Left cardiac atrium (tissue), 4 donors: ENCODE measurements around the gene ZNRF3. TPM values are rescaled to one million over a fixed set of nuclear protein-coding genes. Genes with fewer than 3 reads are reported as not detected.

ENCODE experiments used
- ATAC-seq, 2 donors: fragments of 200-7000 bp; cut with Tn5 transposase; one replicate each; pipeline ENCODE4 v1.9.1; 2020; ENCODE audit warnings: mild to moderate bottlenecking in 2 of 2, moderate library complexity in 2 of 2
- DNase-seq: peaks from one replicate; pipeline ENCODE4 v3.0.0-alpha.2; 2020
- intact Hi-C, 2 donors: fragments of 100-400 bp; cut with DNase I; formaldehyde crosslinking; loops; one replicate each; pipeline versions ENCODE4 v1.14.1 to v1.15.1; 2022 to 2023
- total RNA-seq, 2 donors: library from RNA; stranded (reverse); fragmentation: NEBNext Ultra II Directional; extraction: Animal tissue kit (Norgen Biotek cat#: 25700); gene quantifications; one replicate each; pipeline ENCODE4 v1.2.1, GENCODE V29; 2021
- donor health status: DM: no; HTN: yes; CAD: no.
- donor health status: DM: no; HTN: yes; CAD: no; lungs with severe emphysema.
- donor health status: DM: yes; HTN: yes; CAD: no.
- donor health status: Dilated cardiomyopathy.

The ZNRF3 gene
- total RNA-seq, 2 donors from 2014 or later, result 5.2 to 6.6 TPM

DNA sequence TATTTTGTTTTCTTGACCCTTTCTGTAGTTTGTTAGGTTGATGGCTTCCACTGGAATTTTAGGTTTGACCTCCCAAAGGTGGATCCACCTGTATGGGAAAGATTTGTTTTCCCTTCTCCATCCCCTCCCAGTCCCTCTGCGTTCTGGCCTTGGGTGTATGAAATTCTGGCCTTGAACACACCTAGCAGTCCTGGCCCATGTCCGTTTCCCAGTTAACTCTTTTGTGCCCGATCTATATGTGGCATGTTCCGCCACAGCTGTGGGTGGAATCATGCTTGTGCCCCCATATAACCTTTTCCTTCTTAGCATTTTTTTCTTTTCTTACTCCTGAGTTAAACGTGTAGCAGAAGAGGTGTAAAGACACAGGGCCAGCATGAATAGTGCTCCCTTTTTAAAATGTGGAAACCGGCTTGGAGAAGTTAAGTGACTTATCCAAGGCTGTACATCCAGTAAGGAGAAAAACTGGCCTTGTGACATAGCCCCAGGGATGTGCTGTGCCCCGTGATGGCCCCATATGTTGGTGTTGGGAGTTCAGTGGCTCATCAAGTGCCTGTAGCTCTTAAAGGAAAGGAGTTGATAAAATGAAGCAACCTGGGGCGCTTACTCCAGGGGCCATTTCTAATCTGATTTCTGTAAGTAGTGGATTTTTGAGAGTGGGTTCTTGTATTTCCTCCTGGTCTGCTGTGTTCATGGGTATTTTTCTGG, 39.3 kb downstream of the ZNRF3 start:
- ATAC-seq (no peak), DNase-seq (no peak)
- intact Hi-C loops, result no loop called here

DNA sequence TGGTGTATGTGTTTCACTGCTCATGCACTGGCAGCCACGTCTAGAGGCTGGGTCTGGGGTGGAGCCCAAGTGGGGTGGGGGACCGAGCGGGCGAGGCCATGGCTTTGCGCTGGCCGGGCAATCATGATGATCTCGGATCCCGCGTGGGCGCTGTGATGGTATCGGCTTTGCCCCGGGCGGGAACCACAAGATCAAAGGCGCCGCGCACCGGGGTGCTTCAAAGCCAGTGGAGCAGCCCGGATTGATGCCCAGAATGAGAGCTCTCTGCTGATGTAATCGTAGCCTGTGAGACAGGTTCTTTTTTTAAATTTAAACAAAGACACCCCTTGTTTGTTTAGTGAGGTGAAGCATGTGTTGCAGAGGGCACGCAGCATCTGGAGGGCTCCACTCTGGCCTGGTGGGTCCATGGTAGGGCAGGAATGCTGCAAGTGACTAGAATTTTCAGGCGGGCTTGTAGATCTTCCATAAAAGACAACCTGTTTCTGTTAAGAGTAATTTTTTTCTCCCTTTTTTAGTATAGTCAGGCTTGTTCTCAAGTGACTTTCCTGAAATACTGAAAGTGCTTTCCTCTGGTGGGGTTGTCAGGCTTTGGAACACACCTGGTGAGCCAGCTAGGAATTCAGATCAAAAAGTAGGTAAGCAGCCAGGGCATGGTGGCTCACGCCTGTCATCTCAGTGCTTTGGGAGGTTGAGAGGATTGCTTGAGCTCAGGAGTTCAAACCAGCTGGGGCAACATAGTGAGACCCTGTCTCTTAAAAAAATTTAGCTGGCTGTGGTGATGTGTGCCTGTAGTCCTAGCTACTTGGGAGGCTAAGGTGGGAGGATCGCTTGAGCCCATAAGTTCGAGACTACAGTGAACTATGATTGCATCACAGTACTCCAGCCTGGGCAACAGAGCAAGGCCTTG, 40.7 kb downstream of the ZNRF3 start:
- DNase-seq, result peak; percentile 31
- intact Hi-C loops, result no loop called here
- peak; percentile 50 to 58 for ATAC-seq

DNA sequence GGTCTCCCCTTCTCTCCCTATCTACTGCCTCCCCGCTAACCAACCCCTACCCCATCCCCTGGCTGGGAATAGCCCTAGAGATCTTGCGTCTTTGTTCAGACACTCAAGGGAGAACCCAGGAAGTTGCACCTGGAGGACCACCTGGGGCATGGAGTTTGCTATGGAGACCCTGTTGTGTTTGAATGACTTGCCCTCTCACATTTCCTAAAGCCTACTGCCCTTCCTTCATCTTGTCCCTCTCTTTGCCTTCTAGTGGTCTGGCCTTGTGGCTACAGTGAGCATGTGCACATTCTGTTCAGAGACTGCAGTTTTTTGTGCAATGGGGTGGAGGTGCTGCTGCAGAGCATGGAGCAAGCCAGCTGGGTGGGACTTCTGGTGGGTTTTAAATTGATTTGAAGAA, 42.5 kb downstream of the ZNRF3 start:
- DNase-seq, result no peak
- ATAC-seq, result no peak
- intact Hi-C loops, result no loop called here

DNA sequence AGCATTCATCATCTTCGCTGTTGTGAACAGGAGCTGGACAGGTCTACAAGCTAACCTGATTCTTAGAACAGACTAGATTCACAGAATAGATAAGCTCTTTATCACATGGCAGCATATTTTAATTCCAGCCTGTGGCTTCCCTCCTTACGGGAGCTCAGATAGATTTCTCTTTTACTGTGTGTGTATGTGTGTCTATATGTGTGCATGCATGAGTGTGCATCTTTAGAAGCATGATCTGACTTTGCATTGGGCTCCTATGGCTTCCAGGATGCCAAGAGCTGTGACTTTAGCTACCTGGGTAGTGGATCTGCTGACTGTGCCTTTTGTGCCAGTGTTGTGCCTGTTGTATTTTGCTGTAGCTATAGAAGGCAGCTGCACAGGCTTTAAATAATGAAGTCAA, 44.3 kb downstream of the ZNRF3 start:
- DNase-seq, result no peak
- ATAC-seq, result no peak
- intact Hi-C loops, result no loop called here

- no peak for DNase-seq
- ATAC-seq, result no peak
- intact Hi-C loops, result no loop called here
These were observed 45.8 kb downstream of the ZNRF3 start for GRCh38 chr22:28929197-28929596.

DNA sequence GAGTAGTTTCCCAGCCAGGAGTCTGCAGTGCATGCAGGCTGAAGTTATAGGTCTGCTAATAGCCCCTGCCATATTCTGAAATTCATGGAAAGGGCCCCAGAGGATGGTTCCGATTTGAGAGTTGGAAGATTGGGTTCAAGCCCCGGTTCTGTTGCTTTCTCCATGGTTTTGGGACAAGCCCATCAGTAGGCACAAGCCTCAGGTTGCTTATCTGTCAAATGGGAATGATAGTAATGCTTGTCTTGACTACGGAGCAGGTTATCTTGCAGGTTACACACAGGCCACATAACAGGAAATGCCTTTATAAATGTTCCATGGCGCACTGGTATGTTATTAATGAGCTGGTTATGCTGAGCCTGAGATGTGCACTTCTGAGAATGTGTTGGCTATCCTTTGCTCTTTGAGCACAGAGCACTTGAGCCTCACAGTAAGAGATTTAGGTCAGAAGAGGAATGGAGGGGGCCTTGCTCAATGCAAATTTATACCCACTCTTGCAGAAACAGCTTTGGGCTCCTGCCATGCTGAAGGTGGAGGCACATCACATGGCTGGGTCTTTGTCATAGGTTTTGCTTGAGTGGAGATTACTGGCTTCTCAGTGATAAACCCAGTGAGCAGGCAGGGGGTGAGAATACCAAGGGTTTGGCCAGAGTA, 47.1 kb downstream of the ZNRF3 start:
- peak; percentile 27 to 56 for ATAC-seq
- DNase-seq, result no peak
- intact Hi-C loops, result no loop called here

DNA sequence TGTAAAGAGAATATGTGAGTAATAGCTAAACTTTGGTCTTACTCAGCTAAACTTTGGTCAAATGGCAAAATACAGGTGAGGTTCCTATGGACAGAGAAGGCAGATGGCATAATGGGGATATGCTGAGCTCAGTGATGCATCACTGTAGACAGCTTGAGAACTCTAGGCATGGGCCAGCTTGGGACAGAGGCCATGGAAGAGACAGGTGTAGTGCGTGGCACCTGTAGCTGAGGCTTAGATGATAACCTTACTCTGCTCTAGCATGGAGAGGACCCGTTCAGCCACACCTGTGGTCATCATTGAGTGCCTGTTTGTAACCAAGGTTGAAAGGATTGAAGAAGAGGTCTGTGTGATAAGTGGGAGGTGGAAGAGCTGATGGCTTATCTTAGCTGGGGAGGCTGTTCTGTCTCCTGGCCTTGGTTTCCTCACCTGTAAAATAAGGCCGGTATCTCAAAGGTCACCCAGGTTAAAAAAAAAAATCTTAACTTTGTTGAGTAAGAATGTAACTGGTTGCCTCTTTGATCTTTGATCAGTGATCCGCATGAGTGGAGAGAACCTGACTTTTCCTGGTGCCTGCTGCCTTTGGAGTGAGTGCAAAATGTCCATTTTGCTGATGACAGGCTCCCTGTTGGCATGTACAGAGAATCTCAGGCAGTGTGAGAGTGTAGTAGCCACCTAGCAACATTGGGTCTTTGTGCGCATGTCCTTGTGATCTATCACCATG, 48.6 kb downstream of the ZNRF3 start:
- DNase-seq (no peak), ATAC-seq (no peak)
- intact Hi-C loops, result no loop called here

GRCh38 chr22:28933321-28933720, 49.9 kb downstream of the ZNRF3 start:
- intact Hi-C loops, result no loop called here
- no peak for DNase-seq
- ATAC-seq, result no peak

DNA sequence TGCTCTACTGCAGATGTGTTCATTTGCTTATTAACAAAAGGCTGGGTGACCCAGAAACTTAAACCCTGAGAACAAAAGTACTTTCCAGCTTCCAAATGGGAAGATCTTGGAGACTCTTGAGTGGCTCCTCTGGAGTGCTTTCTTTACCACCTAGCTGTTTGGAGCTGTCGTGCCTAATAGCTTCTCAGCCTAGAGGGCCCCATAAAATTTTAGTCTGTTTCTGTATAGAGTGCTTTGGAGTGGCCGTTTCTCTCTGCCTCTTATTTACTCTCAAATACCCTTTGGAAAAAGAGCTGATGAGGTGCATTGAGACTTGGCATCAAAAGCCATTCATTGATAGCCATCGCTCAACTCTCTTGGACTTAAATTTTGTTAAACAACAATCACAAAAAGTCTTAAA, 50.7 kb downstream of the ZNRF3 start:
- DNase-seq (no peak), ATAC-seq (no peak)
- intact Hi-C loops, result no loop called here

DNA sequence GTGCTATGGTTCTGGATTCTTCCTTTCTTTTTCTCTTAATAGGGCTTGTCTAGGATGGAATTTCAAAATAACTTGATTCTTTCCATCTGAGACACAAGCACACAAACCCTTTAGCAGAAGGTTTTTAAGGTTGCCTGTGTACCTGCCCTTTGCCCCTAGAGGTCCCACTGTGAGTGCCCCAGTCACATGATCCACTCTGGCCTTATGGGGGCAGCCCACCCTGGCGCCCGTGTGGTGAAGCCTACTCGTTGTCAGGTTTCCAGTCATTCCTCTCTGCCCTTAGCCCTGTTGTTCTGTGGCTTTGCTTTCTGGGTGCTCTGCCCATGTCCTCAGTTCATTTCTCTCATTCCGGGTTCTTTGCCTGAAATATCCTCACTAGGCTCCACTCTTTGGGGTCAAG, 51.8 kb downstream of the ZNRF3 start:
- intact Hi-C loops, result no loop called here
- DNase-seq (no peak), ATAC-seq (no peak)

GRCh38 chr22:28935713-28936112, 52.3 kb downstream of the ZNRF3 start:
- ATAC-seq (no peak), DNase-seq (no peak)
- intact Hi-C loops, result no loop called here

DNA sequence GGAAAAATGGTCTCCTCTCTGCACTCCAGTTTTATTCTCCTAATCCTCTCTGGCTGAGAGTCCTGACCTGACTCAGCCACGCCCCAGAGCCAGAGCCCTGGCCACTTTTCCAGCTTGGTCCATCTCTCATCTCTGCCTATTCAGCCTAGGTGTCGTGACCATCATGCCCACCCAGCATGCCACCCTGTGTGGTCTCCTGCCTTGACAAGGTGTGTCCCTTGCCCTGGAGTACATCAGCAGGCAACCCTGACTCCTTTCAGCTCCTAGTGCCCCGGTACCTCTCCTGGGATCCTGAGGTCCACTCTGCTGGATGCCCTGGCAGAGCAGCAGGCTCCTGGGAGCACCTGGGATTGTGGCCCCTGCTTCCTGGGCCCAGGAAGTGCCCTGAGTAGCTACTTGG, 52.8 kb downstream of the ZNRF3 start:
- intact Hi-C loops, result no loop called here
- no peak for ATAC-seq
- no peak for DNase-seq

DNA sequence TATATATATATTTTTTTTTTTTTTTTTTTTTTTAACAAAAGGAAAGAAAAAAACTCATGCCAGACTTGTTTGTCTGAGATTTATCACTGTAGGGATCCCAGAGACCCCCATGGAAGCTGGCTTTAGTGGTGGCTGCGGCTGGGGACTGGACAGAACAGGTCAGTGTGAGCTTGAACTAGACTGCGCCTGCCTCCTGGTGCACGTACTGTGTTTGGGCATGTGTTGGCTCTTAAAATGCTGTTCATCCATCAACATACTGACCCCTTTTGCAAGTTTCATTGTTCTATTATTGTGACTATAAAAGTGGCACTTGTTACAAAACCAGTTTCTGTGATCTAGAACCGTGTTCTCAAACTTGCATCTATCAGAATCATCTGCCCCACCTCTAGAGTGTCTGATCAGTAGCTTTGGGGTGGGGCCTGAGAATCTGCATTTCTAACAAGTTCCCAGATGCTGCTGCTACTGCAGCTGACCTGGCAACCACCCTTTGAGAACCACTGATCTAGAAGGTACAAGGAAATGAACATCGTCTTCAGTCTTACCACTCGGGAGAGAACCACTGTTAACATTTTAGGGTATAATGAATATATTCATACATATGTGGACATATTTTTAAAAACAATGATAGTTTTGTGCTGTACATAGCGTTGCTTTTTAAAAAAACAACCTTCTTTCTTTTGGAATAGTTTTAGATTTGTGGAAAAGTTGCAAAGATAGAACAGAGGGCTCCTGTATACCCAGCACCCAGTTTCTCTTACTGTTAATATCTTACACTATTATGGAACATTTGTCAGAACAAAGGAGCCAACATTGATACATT, 54.0 kb downstream of the ZNRF3 start:
- no peak for ATAC-seq
- intact Hi-C loops, result no loop called here
- DNase-seq, result no peak

- no peak for DNase-seq
- intact Hi-C loops, result no loop called here
- ATAC-seq, result no peak
These were observed 55.0 kb downstream of the ZNRF3 start for GRCh38 chr22:28938286-28938833.

DNA sequence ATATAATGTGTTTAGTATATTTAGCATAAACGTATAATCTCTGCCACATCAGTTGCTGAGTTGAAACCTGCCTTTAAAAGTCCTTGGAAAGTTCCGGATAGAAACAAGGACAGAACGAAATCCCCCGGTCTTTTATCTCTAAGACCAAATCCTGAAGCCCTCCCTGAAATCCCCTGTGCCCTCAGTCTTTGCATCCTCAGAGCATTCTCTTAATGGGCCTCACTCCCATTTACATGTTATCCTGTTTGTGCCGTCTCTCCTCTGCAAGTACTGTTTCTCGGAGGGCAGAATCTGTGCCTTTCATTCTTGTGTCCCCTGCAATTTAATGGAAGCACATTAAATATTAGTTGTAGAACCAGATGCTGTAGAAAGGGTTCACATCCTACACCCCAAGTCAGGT, 56.0 kb downstream of the ZNRF3 start:
- intact Hi-C loops, result no loop called here
- no peak for DNase-seq
- ATAC-seq, result no peak

- ATAC-seq (no peak), DNase-seq (no peak)
- intact Hi-C loops, result no loop called here
These were observed 56.6 kb downstream of the ZNRF3 start for GRCh38 chr22:28939932-28940331.

DNA sequence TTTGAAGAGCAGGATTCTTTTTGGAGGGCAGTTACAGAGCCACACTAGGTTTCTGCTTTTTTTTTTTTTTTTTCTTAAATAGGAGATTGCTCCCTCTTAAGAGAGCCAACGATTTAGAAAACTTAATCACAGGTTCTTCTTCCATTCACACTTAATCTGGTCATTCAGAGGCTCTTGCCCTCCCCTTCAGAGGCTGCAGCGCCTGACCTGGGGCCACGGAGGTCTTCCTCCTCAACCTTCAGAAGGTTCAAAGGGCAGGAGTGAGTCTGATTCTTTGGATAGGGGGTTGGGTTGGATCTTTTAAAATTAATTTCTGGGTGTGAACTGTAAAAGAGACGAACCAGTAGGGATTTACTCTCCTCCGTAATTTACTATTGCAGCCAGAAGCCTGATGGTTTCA, 57.1 kb downstream of the ZNRF3 start:
- intact Hi-C loops, result no loop called here
- no peak for ATAC-seq

GRCh38 chr22:28942333-28942732, 59.0 kb downstream of the ZNRF3 start:
- intact Hi-C loops, result no loop called here
- DNase-seq (no peak), ATAC-seq (no peak)

More for the DNA sequence above, 57.1 kb downstream of the ZNRF3 start:
- DNase-seq, result no peak
